ENCODE results near the gene USP8. TPM values are rescaled to one million over a fixed set of nuclear protein-coding genes. Genes with fewer than 3 reads are reported as not detected.
"Not testable (repeated sequence)": the region's sequence is repeated elsewhere in the genome, so short reads cannot be mapped to it uniquely, and the experiment has no call there.

The USP8 gene
- total RNA-seq, 2 donors from 2014 or later, result 37.1 to 89.8 TPM

GRCh38 chr15:50496692-50497091 lies 72.5 kb downstream of the USP8 start:
- ATAC-seq (ENCODE audit: insufficient number of reproducible peaks, low FRiP score, low read depth) (no peak), DNase-seq (ENCODE audit: low spot score) (no peak)
- no peak overlapping the region for H3K4me3 ChIP-seq
- H3K27ac ChIP-seq, result no peak overlapping the region
- TF ChIP-seq CTCF (IDR thresholded peaks at IDR 0.05), result no peak
- H3K4me1 ChIP-seq (ENCODE audit: control insufficient read depth in 1 of 2, low read depth in 2 of 2), result no peaks in the 10 kb centered on the region
- no peaks in the 10 kb centered on the region for H3K27me3 ChIP-seq (replicated peaks; ENCODE audit: insufficient read depth)
- no peaks in the 10 kb centered on the region for H3K9me3 ChIP-seq
- peaks cover 54% of the 10 kb centered on the region for H3K36me3 ChIP-seq

GRCh38 chr15:50500352-50500751 lies 76.1 kb downstream of the USP8 start:
- TF ChIP-seq CTCF (IDR thresholded peaks at IDR 0.05), result no peak
- no peaks in the 10 kb centered on the region for H3K27me3 ChIP-seq (replicated peaks; ENCODE audit: insufficient read depth)
- H3K9me3 ChIP-seq, result no peaks in the 10 kb centered on the region
- DNase-seq (ENCODE audit: low spot score), result no peak
- no peak overlapping the region for H3K27ac ChIP-seq
- no peak overlapping the region for H3K4me3 ChIP-seq
- H3K4me1 ChIP-seq (ENCODE audit: control insufficient read depth in 1 of 2, low read depth in 2 of 2), result no peaks in the 10 kb centered on the region
- no peak for ATAC-seq (ENCODE audit: insufficient number of reproducible peaks, low FRiP score, low read depth)
- H3K36me3 ChIP-seq, result peaks cover 40% of the 10 kb centered on the region

GRCh38 chr15:50501815-50502214 lies 77.6 kb downstream of the USP8 start:
- no peak for TF ChIP-seq CTCF (IDR thresholded peaks at IDR 0.05)
- no peak for DNase-seq (ENCODE audit: low spot score)
- no peaks in the 10 kb centered on the region for H3K4me1 ChIP-seq (ENCODE audit: control insufficient read depth in 1 of 2, low read depth in 2 of 2)
- H3K27ac ChIP-seq, result no peak overlapping the region
- no peaks in the 10 kb centered on the region for H3K9me3 ChIP-seq
- H3K27me3 ChIP-seq (replicated peaks; ENCODE audit: insufficient read depth), result no peaks in the 10 kb centered on the region
- no peak for ATAC-seq (ENCODE audit: insufficient number of reproducible peaks, low FRiP score, low read depth)
- H3K36me3 ChIP-seq, result peaks cover 37% of the 10 kb centered on the region
- H3K4me3 ChIP-seq, result no peak overlapping the region

- H3K4me1 ChIP-seq (ENCODE audit: control insufficient read depth in 1 of 2, low read depth in 2 of 2), result no peaks in the 10 kb centered on the region
- DNase-seq (ENCODE audit: low spot score) (no peak), ATAC-seq (ENCODE audit: insufficient number of reproducible peaks, low FRiP score, low read depth) (no peak)
- peaks cover 33% of the 10 kb centered on the region for H3K36me3 ChIP-seq
- no peaks in the 10 kb centered on the region for H3K9me3 ChIP-seq
- H3K27ac ChIP-seq, result no peak overlapping the region
- TF ChIP-seq CTCF (IDR thresholded peaks at IDR 0.05), result no peak
- no peaks in the 10 kb centered on the region for H3K27me3 ChIP-seq (replicated peaks; ENCODE audit: insufficient read depth)
- H3K4me3 ChIP-seq, result no peak overlapping the region
Observed at GRCh38 chr15:50503144-50503543, 78.9 kb downstream of the USP8 start.

GRCh38 chr15:50505656-50506055 lies 81.5 kb downstream of the USP8 start:
- ATAC-seq (ENCODE audit: insufficient number of reproducible peaks, low FRiP score, low read depth); H3K27ac ChIP-seq; H3K4me1 ChIP-seq (ENCODE audit: control insufficient read depth in 1 of 2, low read depth in 2 of 2); H3K4me3 ChIP-seq; DNase-seq (ENCODE audit: low spot score); H3K9me3 ChIP-seq; H3K27me3 ChIP-seq (replicated peaks; ENCODE audit: insufficient read depth): not testable (repeated sequence)
- peaks cover 16% of the 10 kb centered on the region for H3K36me3 ChIP-seq

- no peak for ATAC-seq (ENCODE audit: insufficient number of reproducible peaks, low FRiP score, low read depth)
- no peak for TF ChIP-seq CTCF (IDR thresholded peaks at IDR 0.05)
- H3K27me3 ChIP-seq (replicated peaks; ENCODE audit: insufficient read depth), result no peaks in the 10 kb centered on the region
- peaks cover 11% of the 10 kb centered on the region for H3K36me3 ChIP-seq
- no peak overlapping the region for H3K27ac ChIP-seq
- no peak for DNase-seq (ENCODE audit: low spot score)
- no peak overlapping the region for H3K4me3 ChIP-seq
- H3K4me1 ChIP-seq (ENCODE audit: control insufficient read depth in 1 of 2, low read depth in 2 of 2), result no peaks in the 10 kb centered on the region
- H3K9me3 ChIP-seq, result no peaks in the 10 kb centered on the region
Observed at GRCh38 chr15:50506121-50506520, 81.9 kb downstream of the USP8 start.

Measured in thoracic aorta (tissue), 2 donors.